COLO668 (cell line): Measurements from ENCODE around the gene CEACAM18.
A peak's percentile ranks its signal among the peaks of the same experiment; 100 is the strongest.
"Not testable (repeated sequence)": the region's sequence is repeated elsewhere in the genome, so short reads cannot be mapped to it uniquely, and the experiment has no call there.

Experiments used
- DNase-seq: peaks from one replicate; lab custom pipeline; 2025; ENCODE audit not compliant: unreplicated experiment; lab: John Stamatoyannopoulos, UW

Gene CEACAM18

DNA sequence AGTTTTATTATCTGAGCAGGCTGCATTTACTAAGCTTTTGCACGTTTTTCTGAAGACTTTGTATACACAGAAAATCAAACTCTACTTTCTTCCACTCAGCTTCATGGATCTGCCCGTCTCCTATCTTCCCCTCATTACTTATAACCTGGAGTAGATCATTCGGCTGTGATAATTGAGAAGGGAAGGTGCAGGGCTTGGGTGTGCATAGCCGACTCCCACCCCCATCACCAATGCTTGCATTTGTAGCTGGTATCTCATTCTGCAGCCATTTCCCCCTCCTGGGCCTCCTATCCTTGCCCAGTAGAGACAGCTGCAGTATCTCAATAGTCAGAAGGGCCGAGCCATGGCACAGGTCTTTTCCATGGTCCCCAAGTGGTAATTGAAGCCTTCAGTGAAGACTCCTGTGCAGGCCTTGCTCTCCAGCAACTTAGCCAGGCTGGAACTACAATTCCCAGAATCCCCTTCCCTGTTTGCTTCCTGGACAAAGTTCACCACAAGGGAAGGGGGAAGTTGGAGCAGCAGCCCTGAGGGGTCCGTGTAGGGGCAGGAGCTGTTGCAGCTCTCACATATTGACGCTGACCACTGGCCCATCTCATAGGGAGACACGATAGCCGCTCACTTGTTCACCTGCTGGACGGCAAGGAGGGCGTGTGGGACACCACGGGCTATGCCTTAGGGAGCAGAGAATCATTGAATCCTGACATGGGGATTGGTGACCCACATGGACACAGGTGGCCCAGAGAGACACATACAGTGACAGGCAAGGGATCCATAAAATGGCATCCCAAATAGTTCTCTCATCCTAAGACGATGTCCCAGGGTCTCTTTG, 18.0 kb upstream of the CEACAM18 start:
- DNase-seq: no peak

DNA sequence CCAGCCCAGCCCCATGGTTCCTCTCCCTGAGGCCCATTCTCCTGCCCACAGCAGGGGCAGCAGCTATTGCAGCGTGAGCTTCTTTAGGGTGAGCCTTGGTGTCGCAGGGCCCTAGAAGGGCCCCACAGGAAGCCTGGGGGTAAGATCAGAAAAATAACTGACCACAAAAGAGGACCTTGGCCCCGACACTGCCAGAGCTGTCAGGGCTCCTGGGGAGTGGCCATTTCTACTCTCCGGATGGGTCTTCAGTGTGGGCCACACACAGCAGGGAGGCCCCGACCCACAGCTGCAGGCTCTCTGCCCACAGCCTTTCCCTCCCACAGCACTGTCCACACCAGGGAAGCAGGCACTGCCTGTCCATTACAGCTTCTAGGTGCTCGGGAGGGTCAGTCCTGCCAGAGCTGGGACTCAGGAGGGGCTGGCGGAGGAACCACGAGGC, 16.6 kb upstream of the CEACAM18 start:
- no peak for DNase-seq

DNA sequence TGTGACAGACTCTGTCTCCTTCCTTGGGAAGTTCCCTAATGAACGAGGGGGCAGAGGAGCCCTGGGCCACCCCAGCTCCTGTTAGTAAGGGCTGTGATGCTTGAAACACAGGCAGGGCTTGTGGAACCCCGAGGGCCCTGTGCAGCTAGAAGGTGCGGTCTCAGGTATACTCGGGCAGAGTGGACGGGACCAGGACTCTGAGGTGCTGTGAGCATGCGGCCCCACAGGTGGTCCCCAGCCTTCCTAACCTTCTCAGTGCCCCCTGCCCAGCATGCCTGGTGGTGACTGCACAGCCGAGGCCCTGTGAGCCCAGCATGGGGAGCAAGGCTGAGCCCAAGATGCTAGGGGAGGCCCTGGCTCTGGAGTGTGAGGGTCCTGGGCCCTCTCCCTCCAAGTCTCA, 16.1 kb upstream of the CEACAM18 start:
- no peak for DNase-seq

DNA sequence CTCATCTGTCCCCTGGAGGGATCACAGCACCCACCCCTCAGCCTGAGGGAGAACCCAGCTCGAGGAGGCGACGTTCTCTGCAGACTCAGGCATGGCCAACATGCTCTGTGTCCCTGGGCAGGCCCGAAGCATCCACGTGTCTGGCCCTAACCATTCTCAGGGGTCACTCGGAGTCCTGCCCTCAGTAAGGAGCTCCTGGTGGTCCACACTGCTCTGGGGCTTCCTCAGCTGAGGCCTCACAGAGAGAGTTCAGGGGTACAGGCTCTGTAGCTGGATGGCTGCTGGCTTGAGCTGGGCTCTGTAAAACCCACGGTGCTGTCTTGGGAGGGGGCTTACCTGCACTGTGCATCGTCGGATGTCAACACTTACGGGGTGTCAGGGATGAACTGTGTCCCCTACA, 15.7 kb upstream of the CEACAM18 start:
- DNase-seq: no peak

DNA sequence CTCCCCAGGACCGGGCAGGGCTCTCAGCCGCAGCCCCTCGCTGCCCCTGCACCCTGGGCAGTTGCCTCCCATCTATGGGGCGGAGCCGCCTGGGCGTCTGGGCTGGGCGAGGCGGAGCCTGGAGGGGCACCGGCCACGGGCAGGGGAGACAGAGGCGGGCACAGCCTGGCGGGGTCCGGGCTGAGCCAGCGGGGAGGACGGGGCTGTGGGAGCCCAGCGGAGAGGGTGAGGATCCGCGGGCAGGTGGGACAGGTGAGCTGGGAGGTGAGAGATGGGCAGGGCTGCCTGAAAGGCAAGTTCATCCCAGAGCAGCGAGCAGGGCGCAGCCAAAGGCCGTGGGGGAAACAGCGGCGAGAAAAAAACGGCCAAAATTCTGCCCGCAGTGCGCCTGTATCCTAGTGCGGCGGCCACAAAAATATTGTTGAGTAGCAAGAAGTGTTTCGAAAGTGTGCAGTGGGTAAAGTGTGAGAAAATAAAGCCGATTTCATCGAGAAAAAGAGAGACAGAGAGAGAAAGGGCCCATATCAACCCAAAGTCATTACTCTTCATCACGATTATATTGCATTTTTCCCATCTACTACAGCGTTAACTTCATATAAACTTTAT, 14.3 kb upstream of the CEACAM18 start:
- not testable (repeated sequence) for DNase-seq

DNA sequence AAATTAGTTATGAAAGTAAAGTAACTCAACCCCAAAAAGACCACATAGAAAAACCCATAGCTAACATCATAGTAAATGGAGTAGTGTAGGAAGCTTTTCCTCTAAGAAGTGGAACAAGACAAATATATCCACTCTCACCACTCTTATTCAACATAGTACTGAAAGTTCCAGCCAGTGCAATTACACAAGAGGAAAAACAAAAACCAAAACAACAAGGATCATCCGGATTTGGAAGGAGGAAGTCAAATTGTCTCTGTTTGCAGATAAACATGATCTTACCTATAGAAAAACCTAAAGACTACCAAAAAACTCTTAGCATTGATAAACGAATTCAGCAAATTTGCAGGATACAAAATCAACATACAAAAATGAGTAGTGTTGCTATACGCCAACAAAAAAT, 11.6 kb upstream of the CEACAM18 start:
- no peak for DNase-seq

DNA sequence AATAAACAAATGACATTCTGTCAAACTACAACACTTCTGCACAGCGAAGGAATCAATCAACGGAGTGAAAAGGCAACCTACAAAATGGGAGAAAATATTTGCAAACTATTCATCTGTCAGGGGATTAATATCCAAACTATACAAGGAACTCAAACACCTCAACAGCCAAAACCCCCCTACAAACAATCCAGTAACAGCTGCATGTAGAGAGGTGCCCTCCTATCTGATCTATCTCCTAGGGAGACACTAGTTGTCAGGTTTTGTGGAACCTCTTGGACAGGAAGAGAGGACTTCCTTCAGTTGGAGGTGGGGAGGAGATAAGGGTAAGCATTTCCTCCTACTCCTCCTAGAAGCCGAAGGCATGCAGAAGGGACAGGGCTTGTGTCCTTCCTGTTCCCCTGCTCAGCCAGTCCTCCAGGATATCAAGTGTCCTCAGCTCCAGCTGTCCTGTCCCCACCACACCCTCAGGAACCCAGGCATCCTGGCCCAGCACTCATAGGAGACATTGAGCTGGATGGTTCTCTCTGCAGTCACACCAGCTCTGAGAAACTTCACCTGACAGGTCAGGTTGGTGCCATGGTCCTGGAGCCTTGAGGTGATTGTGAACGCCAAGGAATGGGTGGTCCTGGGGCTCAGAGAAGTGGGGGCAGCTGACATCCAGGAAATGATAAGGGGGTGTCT, 10.3 kb upstream of the CEACAM18 start:
- DNase-seq: no peak

DNA sequence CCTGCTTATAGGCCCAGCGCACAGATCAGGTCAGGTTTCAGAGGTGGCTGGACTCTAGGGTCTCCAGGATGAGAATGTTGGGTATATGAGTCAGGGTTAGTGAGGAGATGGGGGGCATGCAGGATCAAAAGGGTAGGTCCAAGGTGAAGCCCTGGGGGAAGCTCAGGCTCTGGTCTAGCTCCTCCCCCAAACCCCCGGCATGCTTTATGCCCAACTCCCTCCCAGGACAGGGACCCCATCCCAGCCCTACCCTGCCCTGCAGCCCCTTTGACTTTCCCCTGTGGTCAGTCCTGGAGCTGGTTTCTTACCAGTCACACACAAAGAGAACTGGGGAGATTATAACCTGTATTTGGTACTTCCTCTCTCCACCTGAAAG, 9.8 kb upstream of the CEACAM18 start:
- DNase-seq: no peak

DNA sequence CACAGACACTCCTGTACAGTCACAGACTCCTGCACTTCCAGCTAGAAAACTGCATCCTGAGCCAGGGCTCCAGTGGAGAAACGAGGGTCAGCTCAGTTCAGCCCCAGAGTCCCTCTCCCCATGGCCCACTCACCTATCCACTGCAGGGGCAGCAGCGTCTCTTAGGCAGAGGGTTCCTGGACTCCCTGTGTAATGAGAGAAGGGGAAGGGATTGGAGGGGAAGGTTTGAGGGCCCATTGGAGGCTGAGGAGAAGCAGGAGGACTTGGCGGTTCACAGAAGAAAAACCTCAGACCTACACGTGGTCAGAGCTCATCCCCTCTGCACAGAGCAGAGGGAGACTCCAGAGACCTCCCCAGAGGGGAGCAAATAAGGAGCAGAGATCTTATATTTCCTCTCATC, 9.2 kb upstream of the CEACAM18 start:
- DNase-seq: no peak

DNA sequence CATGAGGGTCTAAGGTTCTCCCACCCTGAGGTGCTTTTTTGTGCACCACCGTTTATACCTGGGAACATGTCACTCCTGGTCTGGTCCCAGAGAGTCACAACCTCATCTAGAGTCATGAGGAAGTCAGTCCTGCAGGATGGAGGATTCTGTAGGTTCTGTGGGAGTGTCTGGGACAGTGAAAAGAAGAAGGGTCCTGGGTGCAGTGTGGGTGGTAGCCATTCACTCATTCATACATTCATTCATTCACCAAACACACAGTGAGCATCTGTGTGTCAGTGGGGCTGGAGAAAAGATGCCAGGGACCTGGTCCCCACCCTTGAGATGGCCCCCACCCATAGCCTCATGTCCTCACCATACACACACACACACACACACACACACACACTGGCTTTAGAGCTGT, 8.7 kb upstream of the CEACAM18 start:
- DNase-seq: no peak

DNA sequence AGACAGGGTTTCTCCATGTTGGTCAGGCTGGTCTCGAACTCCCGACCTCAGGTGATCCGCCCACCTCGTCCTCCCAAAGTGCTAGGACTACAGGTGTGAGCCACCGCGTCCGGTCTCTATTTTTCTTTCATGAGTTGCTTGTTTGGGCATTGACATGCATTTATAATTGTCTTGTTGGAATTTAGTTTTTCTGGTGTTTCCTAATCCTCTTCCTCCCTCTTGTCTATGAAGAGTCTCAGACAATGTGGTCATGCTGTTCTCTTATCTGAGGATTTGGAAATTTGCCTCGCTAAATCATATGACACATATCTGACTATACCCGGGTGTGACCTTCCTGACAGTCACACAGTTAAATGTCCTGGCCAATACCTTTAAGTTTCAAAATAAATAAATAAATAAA, 7.4 kb upstream of the CEACAM18 start:
- DNase-seq: no peak

DNA sequence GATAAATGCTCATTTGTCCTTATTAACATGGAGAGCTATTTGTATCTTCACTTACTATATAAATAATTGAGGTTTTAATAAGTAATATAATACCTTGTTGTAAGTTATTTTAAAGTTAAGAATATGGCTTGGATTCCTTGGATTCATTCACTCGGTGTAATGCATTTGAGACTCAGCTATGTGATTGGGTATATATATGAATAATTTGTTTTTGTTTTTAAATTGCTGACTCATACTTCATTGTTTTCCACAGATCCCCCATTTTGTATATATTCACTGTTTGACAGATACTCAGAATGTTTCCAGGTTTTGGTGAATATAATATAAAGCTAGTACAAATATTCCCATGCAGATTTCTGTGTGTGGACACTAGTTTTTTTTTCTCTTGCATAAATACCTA, 6.8 kb upstream of the CEACAM18 start:
- DNase-seq: no peak

DNA sequence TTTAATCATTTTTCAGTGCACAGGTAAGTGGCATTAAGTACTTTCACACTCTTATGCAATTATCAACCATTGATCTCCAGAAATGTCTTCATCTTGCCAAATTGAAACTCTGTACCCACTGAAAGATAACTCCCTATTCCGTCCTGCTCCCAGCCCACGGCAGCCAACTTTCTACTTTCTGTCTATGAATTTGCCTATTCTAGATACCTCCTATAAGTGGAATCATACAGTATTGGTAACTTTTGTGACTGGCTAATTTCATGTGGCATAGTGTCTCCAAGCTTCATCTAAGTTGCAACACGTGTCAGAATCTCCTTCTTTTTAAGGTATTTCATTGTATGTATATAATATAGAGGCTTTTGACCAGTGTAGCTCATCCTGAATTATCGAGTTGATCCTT, 5.7 kb upstream of the CEACAM18 start:
- no peak for DNase-seq

DNA sequence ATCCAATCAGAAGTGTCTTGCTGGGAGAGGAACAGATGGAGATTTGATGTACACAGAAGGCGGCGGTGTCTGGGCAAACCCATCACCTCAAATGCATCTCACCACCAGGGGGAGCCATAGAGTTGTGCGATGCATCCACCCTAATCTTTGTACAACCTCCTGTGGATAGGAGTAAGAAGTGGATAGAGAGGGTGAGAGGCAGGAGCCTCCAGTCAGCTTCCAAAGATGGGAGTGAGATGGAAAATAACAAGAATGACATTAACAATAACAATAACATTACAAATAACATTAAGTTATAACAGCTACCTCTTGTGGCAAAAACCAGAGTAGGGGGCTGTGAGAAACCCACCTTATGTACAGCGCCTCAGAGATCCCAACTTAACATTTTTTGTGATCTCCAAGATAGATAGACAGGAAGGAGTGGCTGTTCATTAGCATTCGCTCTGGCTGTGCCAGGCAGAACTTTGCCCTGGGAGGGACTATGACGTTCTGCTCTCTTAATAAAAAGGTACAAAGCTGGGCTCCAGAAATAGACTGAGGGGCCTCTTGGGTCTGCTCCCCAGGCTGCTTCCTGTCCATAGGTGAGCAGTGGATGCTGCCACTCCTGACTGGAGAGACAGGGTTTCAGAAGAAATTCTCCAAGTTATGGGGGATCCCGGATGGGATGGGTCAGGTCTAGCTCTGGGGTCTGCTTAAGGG, 5.2 kb upstream of the CEACAM18 start:
- DNase-seq: peak; percentile 60

DNA sequence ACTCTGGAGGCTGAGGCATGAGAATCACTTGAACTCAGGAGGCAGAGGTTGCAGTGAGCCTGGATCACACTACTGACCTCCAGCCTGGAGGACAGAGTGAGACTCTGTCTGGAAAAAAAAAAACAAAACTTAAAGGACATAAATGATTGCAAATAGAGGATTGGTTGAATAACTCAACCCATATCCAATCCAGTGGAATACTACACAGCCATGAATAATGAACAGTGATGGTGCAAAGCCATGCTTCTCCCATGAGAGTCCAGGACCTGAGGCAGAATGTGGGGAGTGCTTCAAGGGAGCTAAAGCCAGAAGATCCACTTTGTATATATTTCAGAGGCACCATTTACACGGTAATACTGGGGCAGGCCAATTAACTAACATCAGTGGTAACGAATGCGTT, 2.2 kb upstream of the CEACAM18 start:
- DNase-seq: no peak

DNA sequence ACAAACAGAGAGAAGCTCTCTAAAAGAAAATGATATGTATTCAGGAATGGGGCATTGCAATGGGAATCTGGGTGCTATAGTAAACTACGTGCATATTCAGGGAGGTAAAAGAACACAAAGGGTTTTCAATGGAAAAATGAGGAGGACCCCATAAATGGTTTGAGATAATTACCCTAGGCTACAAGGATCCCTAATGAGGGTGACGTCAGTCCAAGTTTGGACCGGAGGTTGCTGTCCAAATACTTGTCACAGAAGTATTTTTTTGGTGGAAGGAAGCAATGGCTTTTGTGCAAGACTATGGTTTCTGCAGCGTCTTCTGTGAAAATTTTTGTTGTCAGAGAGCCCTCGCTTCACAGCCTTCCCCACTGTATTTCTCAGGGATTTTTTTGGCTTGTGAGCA, 995 bp upstream of the CEACAM18 start:
- no peak for DNase-seq

DNA sequence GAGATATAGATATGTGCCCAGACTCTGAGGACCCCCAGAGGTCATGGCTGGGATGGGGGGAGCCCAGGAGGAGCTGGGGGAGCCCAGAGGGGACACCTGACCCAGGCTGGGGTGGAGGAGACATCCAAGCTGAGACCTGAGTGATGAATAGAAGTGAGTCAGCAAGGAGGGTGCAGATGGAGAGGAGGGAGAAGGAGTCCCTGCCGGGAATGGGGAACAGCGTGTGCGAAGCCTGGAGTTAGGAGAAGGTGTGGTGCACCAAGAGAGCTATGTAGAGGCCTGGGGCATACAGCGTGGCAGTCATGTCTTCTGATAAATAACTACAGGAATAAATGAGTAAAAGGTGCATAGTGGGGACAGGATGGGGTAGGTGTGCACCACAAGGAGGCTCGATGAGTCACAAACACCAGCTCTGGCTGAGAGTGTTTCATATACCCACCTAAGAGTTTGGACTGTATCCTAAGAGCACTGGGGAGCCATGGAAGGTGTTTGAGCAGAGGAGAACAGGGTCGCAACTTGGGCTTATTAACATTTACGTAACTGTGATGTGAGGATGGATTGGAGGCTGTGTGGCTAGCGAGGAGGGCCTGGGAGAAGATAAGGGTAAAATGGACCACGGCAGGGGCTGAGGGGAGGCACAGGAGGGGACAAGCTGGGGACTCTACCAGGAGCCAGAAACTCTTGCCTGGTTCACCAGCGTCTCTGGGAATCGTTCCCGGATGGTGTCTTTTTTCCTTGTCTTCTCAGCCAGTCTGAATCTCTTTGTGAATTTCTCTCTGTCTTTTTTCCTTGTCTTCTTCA, 1.4 kb downstream of the CEACAM18 start:
- DNase-seq: no peak

DNA sequence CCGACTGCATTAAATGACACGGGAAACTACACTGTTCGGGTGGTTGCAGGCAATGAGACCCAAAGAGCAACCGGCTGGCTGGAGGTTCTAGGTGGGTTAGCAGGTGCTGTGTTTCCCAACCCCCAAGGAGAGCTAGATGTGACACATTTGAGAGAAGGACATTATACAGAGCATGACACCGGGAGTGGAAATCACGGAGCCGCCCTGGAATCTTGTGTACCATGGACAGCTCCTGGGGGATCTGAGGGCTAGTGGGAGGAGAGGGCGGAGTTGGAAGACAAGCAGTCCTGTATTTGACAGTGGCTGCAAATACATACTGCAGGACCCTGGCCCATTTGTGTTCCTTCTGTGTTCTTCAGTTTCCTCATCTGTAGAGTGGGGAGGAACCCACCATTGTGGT, 2.3 kb downstream of the CEACAM18 start:
- no peak for DNase-seq

DNA sequence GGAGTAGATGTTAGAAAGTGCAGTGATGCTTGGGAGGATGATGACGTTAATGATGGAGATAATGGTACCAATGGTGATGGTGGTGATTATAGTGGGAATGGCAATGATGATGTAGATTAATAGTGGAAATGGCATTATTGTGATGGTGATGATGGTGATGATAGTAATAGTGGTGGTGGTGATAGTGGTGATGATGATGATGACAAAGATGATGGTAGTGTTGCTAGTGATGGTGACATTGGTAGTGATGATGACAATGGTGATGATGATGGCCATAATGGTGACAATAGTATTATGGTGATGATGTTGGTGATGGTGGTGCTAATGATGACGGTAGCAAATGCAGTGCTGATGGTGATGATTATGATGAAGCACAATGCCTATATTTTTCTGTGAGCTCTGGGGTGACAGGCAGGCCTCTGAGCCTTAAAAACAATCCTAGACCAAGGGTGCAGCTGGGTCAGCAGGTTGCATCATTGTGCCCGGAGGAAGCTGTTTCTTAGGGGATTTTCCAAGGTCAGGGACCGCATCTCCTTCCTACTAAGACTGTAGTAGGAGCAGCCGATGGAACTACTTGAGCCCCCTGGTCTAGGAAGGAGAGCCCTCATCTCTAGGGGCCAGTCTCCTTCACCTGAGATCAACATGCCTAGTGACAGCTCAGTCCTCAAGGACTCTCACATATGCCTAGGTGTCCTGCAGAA, 7.8 kb downstream of the CEACAM18 start:
- no peak for DNase-seq

DNA sequence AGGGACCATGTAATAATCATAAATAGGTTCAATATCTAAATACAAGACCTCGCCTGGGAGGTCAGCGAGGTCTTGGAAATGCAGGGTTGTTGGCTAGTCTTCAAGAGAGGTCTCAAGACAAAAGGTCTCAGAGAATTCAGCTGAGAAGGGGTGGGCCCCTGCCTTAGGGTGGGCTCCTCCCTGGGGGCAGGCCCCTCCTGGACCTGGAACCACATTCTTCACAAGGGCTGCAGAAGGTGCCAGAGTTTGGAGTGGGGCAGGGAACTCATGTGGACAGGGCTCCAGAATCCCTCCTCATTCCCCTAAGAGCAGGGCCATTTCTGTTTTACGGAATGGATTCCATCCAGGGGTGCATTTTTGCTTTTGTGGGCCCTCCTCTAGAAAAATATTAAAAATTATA, 10.2 kb downstream of the CEACAM18 start:
- DNase-seq: no peak
